HG02852 (cell line): ENCODE measurements around the gene BTBD7.
"Not testable (repeated sequence)": the region's sequence is repeated elsewhere in the genome, so short reads cannot be mapped to it uniquely, and the experiment has no call there.

Experiments used
- ATAC-seq: cut with Tn5 transposase; IDR thresholded peaks from one replicate; pipeline ENCODE4 v1.9.1; 2021; ENCODE audit warnings: mild to moderate bottlenecking, moderate library complexity; ENCODE audit not compliant: unreplicated experiment

Gene BTBD7

GRCh38 chr14:93266127-93266526 lies 66.7 kb downstream of the BTBD7 start:
- no peak for ATAC-seq

- ATAC-seq, result no peak
These were observed 69.4 kb downstream of the BTBD7 start for GRCh38 chr14:93263416-93263815.

DNA sequence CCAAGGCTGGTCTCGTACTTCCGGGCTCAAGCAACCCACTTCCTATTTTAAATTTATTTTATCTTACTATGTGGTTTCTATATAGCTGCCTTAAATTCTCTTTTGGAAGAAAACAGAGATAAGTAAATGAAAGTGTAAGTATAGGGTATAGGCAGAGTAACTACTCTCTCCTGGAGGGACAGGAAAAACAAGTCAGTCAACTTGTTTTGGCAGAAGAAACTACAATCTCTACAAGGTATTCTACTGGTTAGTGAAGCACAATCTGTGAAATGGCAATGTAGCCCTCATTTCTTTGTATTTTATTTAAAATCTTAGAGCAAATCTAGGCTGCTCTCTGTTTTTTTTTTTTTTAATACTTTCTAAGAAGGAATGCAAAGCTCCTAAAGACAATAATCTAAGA lies 70.4 kb downstream of the BTBD7 start:
- no peak for ATAC-seq

GRCh38 chr14:93249128-93249831 lies 83.6 kb downstream of the BTBD7 start:
- no peak for ATAC-seq

DNA sequence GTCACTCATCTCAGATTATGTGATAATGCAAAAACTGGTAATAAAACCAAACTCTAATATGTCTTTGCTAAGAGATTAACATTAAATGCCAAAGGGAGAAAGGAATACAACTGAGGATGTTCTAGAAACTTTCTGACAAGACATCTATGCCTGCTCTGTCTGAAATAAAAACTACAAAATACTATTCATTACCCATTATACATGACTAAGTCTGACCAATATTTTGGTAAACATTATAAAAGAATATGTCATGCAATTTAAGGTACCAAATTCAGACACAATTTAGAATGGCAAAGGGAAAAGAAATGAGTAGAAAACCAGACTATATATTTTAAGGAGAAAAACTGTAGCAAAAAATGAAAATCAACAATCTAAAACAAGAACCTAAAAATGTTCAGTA lies 86.3 kb downstream of the BTBD7 start:
- ATAC-seq, result no peak

DNA sequence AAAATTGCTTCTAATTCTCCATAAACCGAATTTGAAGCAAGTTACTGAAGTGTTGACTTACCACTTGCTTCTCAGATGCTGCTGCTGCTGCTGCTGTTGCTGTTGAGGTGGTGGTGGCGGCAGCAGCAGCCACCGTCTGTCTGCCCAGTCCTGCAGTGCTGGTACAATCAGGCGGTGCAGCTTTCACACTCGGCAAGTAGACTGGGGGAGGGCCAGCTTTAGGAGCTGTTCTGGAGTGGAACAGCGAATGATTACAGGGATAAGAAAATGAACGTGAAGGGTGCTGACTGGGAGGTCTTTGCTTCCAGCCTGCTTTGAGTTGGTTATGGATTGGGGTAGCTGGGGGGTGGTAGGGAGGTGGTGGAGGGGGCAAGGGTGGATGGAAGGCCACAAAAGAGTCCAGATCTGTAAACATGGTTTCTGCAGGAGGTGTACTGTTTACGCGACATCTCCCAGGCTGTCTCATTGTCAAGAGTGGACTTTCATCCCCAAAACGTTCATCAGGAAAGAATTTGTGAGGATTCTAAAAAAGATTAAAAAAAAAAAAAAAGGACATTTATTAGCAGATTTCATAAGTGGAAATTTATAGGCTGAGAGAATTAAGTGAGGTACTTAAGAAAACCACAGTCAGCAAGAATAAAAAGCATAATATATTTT lies 86.9 kb downstream of the BTBD7 start:
- ATAC-seq, result no peak

DNA sequence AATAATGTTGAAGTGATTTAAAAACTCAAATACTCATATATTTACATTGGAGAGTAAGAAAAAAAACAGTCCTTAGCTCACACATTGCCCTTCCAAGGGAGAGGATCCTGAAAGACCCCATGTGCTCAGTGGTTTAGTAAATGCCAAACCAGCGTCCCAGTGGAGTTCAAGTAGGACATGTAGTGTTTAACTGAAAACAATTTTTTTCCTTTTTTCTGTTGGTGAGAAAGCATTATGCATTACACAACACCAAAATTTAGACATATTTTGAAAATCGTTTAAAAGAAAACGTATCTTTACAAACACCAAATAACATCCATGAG lies 92.2 kb downstream of the BTBD7 start:
- ATAC-seq, result no peak

- ATAC-seq, result no peak
These were observed 92.8 kb downstream of the BTBD7 start for GRCh38 chr14:93239869-93240677.

DNA sequence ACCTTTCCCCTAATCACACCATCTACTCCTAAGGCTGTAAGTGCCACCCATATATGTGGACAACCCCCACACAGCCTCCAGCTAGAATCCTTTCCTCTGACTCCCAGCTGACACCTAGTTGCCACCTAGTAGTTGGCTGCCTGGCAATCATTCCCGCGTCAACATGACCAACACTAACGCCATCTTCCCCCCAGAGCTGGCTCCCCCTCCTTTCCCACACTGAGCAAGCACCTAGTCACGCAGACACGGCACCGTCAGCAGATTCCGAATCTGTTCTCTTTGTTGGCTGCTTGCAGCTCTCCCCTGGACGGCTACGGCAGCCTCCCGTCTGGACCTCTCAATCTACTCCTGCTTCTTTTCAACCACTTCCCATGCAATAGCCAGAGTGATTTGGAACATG lies 98.0 kb downstream of the BTBD7 start:
- no peak for ATAC-seq

- not testable (repeated sequence) for ATAC-seq
These were observed 99.8 kb downstream of the BTBD7 start for GRCh38 chr14:93233078-93233477.

DNA sequence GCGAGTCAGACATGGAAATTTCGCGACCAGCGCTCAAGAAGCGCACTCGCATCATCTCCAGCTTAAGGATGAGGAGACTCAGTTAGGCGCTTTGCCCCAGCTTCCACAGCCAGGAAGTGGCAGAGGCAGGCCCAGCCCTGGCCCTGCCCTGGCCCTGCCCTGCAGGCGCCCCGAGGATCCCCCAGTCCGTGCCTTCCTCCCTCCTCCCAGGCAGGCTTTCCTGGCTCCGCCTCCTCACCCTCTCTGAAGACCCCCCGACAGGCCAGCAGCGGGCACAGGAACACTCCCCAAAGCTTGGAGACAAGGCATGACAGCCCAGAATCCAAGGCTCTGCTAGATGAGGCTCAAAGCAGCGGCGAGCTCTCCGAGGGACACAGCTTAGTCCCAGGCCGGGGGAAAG lies 100.7 kb downstream of the BTBD7 start:
- no peak for ATAC-seq

DNA sequence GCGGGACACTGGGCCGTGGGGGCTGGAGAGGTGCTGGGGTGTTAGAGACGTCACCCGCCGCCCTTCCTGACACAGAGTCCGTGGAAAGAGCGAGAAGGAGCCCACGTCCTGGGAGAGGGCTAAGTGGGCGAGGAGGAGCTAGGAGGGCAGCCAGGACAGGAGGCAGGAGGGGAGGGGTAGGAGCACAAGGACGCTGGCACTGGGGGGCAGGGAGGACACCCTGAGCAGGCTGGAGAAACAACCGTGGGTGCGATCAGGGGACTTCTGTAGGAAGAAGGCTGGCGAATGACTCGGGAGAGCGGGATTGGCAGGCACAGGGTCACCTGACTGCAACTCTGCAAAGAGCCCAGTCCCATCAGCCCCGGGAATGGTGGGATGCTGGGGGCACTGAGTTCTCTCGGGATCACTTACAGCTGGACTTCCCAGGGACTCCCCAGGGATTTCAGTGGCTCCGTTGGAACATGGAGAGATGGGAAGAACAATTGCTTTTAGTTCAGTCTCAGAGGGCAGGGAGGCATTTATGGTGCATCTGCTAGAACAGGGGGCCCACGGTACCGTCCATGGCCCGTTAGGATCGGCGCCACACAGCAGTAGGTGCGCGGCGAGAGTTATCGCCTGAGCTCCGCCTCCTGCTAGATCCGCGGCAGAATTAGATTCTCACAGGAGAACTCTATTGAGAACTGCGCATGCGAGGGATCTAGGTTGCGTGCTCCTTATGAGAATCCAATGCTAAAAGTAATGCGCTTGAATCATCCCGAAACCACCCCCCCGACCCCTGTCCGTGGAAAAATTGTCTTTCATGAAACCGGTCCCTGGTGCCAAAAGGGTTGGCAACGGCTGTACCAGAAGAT lies 101.5 kb downstream of the BTBD7 start:
- ATAC-seq, result no peak

- no peak for ATAC-seq
These were observed 102.3 kb downstream of the BTBD7 start for GRCh38 chr14:93230539-93230938.

GRCh38 chr14:93228550-93228949 lies 104.3 kb downstream of the BTBD7 start:
- ATAC-seq, result no peak

GRCh38 chr14:93223565-93223964 lies 109.3 kb downstream of the BTBD7 start:
- no peak for ATAC-seq

GRCh38 chr14:93220509-93220908 lies 112.3 kb downstream of the BTBD7 start:
- no peak for ATAC-seq

DNA sequence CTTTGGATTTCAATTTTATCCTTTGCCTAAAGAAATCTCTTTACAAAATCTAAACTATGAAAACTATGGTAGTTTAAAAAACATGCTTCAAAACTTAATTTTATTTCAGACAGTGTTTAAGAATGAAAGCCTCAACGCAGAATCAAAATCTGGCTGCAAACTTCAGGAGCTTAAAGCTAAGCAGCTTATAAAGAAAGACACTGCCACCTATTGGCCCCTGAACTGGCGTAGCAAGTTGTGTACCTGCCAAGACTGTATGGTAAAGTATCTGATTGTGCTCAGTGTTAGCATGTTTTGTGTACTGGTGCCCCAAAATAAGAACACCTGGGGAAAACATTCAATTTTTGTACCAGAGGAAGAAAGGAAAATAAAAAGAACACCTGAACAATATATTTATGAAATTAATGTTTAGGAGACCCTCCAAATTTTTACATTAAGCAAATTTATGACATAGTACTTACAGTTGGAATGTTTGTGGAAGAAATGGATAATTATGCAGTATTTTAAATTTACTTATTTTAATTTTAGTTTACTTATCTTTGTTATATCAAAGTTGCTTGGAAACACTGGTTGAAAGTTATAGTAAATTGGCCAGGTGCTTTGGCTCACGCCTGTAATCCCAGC lies 113.6 kb downstream of the BTBD7 start:
- ATAC-seq, result peak; percentile 47

GRCh38 chr14:93214598-93214997 lies 118.2 kb downstream of the BTBD7 start:
- ATAC-seq, result no peak

DNA sequence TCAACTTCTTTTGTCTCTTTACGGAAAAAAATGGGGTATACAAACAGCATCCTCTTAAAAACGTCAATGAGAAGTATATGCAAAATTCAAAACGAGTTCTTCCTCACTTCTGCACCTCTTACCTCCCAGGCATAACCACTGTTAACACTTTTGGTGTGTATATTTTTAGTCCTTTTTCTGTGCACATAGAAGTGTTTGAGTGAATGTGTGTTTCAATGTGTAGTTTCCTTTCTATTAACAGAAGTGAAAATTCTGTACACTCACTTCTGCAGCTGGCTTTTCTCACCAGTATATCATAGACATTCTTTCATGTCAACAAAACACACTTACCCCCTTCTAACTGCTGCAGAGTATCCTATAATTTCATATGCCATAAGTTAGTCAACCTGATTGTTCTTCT lies 120.4 kb downstream of the BTBD7 start:
- peak; percentile 77 for ATAC-seq

DNA sequence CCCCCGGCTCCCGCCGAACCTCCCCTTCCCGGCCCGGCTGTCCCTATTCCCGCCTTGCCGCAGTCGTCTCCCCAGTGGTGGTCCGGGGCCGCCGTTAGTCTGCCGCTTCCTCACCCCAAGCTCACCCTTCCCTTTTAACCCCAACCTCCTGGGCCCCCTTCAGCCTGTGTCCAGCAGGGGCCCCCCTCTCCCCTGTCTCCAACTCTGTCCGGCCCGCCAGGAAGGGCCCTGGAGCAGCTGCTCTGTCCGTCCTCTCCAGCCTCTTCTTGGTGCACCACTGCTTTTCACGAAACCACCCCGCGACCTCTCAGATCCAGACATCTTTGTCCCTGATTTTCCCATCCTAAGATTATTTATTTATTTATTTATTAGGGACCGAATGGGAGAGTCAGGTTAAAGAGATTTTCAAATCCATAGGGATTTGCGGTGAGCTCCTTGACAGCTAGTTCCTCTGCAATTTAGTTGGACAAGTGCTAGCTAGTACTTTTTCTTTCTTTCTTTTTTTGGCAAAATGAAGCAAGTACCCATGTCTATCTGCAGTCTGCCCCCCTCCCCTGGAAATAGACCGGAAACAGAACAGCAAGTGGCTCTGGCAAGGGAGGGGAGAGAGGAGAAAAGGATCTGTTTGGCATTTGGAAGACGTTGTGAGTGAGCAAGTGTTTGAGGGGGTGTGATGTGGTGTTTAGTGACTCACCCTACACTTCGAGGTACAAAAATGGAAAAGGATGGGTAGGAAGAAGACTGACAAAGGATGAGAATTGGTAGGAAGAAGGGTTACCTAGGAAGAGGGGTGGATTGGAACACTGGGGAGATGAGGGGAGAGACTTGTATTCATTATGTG lies 125.1 kb downstream of the BTBD7 start:
- peak; percentile 35 for ATAC-seq
